ENCODE results near the gene RCOR1.

RCOR1 gene

DNA sequence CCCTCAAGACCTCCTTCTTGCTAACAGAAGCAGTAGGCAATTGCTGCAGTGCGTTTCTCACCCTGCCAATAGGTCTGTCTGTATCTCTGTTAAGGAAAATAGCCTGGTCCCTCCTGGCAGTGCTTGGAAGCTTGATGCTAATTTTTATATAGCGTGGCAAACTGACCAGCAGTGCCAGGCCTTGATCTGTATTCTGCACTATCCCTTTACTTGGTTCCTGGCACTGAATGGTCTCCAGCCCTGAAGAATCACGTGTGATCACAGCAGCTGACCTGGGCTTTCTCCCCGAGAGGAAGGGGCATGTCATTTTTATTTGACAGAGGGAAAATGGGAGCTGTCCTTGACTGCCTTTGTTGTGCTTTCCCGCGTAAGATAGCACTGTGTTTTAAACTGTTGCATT lies 136.1 kb downstream of the RCOR1 start:
- DNase-seq, result no peak

DNA sequence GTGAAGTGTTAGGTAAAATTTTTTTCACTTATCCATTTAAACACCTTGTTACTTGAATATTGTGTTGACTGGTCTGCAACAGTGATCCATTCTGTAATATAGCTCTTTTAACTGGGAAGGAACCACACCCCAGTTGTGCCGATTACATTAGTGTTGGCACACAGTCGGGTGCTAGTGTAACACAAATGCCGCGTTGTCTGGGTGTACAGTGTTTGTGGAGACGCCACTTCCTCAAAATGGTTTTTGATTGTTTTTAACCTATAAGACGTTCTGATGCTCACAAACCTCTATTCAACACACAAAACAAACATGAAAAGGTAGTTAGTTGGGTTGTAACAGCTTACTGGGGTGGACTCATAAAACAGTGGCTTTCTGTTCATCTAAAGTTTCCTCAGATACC lies 136.8 kb downstream of the RCOR1 start:
- no peak for DNase-seq

DNA sequence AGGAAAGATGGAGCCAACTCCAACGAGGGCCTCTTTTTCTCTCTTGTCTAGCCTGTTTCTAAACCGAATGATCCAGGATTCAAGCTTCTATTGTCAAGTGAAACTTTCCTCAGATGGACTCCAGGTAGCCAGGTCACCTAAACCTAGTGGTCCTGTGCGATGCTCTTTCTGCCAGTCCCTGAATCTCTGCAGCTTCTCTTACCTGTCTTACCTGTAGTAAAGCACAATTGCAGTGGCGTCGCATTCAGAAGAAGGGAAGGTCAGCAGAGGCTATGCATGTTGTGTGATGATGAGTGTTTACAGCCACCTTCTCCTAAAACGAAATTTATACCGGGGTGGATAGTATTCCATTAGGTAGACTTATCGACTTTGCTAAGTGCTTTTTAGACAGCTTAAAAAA lies 137.4 kb downstream of the RCOR1 start:
- DNase-seq, result no peak

- no peak for DNase-seq
These were observed 138.8 kb downstream of the RCOR1 start for GRCh38 chr14:102731101-102731870.

DNA sequence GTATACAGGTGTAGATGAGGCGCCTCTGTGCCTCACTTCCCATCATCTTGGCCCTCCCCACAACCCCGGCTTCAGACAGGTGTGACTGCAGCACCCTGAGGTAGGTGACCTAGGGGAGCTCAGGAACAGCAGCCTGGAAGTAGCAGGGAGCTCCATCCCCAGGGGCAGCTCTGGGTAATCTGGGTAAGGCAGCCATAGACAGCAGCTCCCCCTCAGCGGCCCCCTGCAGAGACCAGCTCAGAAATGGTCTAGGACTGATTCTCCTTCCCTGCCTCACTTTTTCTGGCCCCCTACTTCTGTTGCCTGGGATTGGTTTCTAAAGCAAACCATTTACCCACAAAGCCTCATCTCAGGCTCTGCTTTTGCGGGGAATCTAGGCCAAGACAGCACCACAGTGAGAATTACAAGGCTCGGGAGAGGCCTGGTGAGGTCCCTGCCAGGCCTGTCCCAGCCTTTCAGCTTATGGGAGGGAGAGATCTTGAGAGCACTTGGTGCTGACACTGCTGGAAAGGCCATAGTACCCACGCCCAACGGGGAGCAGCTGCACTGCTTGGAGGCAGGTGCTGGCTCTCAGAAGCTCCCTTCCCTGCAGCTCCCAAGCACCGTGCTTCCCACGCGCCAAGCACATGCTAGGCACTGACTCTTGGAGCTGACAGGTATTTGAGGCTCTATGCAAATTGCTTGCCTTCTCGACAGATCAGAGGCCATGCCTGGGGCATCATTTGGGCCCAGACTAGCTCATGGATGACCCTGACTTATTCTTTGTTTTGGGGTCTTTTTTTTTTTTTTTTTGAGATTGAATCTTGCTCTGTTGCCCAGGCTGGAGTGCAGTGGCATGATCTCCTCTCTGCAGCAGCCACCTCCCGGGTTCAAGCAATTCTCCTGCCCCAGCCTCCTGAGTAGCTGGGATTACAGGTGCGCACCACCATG lies 139.7 kb downstream of the RCOR1 start:
- DNase-seq, result no peak

GRCh38 chr14:102732924-102733323 lies 140.5 kb downstream of the RCOR1 start:
- no peak for DNase-seq

DNA sequence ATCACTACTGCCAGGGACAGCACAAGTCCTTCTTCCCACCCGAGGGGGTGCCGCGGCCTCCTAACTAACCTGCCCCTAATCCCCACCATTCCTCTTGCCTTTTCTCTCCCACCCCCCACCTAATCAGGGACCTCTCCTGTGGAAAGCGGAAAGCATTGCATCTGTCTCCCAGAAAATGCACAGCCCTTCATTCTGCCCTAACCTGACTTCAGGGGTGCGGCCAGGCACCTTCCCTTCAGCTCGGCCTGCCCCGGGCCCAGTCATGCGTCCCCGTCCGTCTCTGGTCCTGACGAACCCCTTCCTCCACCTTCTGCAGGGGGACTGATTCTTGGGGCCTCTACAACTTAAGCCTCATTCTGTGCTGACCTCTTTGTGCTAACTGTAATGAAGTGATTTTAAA lies 140.9 kb downstream of the RCOR1 start:
- no peak for DNase-seq

DNA sequence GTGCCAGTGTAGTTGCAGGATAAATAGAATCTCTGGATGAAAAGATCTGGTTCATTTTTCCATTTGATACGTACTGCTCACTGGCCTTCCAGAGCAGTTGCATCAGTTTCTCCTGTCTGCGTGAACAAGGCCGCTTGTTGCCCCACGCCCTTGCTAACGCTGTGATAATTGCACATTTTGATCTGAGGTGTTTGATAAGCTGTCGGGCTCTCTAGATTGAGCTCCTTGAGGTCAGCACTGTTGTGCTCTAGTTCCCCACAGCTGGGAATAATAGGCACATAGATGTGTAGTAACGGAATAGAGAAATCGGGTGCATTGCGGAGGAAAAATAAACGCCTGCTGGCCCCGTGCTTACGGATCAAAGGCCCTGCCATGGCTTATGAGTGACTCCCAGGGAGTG lies 142.0 kb downstream of the RCOR1 start:
- no peak for DNase-seq

GRCh38 chr14:102736956-102737355 lies 144.5 kb downstream of the RCOR1 start:
- DNase-seq, result no peak

DNA sequence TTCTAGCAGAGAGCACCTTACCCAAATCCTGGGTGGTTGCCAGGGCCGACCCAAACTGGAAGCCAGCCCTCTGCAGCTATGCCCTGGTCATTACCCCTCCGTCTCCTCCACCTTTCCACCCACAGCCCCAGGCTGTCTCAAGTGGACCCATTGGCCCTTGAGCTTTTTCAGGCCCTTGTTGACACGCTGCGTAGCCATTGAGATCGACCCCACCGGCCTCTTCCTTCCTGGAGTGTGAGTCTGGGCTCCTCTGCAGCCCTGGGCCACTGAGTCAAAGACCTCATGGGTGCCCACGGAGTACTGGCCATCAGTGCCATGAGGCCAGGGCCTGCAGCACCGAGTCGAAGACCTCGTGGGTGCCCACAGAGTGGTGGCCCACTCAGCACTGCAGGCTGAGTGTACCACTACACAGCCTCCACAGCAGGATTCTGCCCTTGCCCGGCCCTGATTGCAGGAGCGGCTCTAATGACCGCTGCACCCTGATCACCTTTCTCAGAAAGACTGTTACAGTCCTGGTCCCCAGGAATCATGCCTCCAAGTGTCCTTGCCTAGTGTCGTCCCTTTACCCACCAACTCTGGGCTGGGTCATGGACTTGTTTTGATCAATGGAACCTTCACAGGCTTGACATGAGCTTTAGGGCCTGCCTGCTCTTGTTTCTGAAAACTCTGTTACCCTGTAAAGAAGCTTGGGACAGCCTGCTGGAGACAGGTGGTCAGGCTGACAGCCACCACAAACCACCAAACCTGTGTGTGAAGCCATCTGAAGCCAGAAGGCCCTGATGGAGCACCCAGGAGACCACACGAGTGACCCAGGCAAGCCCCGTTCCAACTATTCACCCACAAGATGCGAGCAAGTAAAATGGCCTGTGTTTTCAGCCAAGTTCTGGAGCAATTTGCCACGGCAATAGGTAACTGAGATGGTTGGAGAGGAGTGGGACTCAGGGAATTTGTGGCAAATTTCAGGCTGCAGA lies 145.2 kb downstream of the RCOR1 start:
- DNase-seq, result no peak

DNA sequence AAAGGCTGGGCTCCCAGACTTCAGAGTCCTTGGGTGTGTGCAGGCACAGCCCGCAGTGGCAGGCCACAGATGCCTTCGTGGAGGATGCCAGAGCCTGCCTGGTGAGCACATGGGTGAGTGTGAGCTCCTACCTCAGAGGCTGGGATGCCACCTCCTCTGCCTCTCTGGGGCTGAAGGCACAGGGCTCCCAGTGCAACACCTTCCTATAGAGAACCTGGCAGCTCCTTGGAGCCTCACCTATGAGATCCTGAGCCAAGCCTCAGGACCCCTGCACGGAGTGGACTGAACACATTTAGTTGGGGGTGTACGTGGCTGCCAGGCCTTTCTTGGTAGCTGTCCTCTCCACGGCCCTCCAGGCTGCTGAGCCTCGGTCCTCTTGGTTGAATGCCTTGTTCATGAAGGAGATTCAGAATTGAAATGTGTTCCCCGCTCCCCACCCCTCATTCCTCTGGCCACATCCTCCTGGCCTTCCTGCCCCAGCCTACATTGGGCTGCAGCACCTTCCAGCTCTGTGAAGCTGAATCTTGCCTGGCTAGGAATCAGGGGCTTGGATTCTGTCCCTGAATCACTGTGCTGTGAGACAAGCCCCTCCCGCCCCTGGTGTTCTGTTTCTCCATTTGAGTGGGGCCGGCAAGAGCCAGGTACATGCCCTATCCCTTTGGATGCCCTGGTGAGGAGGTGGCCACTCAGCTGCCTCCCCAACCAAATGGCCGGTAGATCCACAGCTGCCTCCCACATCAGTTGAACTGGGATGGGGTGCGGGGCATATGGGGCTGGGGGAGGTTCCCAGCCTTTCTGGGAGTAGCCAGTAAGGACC lies 146.1 kb downstream of the RCOR1 start:
- no peak for DNase-seq

GRCh38 chr14:102739190-102739469 lies 146.7 kb downstream of the RCOR1 start:
- DNase-seq, result no peak

- DNase-seq, result no peak
These were observed 154.4 kb downstream of the RCOR1 start for GRCh38 chr14:102746634-102747438.

- no peak for DNase-seq
These were observed 156.4 kb downstream of the RCOR1 start for GRCh38 chr14:102748806-102749205.

DNA sequence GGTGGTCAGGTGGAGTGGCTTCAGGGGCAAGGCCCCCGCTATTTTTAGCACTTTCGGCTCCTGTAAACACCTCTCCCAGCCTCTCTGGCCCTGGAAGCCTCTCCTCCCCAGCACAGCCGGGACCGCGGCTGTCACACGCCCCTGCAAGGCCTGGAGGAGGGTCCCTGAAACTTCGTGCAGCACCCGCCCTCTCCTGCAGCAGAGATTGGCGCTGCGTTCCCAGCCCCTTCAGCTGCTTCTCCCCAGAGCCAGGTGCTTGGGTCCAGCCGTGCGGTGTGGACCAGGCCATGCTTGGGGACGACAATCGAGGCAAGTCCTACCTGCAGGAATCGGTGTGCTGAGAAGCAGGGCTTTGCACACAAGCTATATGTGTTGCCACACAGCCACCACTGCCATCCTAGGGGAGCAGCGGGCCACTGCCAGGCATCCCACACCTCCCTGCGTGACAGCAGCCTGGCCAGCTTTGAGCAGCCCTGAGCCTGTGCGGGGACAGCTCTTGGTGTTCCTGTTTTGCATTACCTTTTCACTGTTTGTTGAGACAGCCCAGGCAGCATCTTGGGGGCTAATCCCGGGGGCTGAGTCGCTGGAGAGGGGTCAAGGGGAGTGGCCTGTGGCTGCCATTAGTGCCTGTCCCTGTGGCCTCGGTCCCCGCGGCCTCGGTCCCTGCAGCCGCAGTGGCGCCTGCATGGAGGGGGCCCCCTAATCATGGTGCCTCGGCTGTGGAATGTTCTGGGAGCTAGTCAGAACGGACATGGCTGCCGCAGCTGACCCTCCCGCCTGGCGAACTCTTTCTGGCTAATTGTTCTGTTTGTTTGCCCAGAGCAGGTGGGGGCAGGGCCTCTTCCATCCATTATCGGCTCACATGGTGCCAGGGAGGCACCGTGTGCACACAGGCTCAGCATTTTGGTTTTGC lies 157.2 kb downstream of the RCOR1 start:
- DNase-seq, result peak; percentile 85

GRCh38 chr14:102750376-102750775 lies 157.9 kb downstream of the RCOR1 start:
- no peak for DNase-seq

DNA sequence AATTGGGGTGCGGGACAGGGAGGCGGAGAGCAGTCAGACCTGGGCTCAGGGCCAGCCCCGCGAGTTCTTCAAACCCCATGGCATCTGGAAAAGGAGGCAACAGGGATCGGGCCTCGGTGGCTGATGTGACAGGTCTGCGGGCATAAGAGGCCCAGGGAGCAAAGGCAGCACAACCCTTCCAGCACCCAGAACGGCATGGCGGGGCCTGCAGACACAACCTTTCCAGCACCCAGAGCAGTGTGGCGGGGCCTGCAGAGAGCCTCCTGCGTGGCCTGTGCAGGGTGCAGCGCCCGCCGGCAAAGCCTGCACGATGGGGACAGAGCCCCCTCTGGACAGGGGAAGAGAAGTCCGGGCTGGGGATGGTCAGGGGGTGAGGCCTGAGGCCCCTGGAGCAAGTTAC lies 158.6 kb downstream of the RCOR1 start:
- DNase-seq, result no peak

GRCh38 chr14:102752239-102752847 lies 159.9 kb downstream of the RCOR1 start:
- no peak for DNase-seq

- no peak for DNase-seq
These were observed 162.2 kb downstream of the RCOR1 start for GRCh38 chr14:102754370-102755262.

Measured in NCI-H1105 treated with DMSO at 0.1 percent for 48 hours (cell line).